Smooth muscle cell of the pulmonary artery (primary cell): ENCODE measurements around the gene OR5K4. TPM values are rescaled to one million over a fixed set of nuclear protein-coding genes. Genes with fewer than 3 reads are reported as not detected.

Experiments
- total RNA-seq: library from RNA; depleted of rRNA; stranded (reverse); fragments of >200 nt; gene quantifications from 2 replicates; pipeline ENCODE4 v1.2.3, GENCODE V29; 2014

The OR5K4 gene
- not detected in 2 replicates for total RNA-seq

GRCh38 chr3:98353554-98353953 lies at the start of gene OR5K4:
Gene OR5K4 (plus strand): TSS chr3:98353854. CDS start chr3:98353854, 0 bp downstream.

GRCh38 chr3:98390366-98390765 lies 36.7 kb downstream of the OR5K4 start, which contains the start of gene OR5K3:
Gene OR5K3 (plus strand): TSS chr3:98390666. CDS start chr3:98390666, 0 bp downstream.

Other genes with a start within 250 kb of the OR5K4 start
- gene OR5H1, start 223.1 kb upstream of the OR5K4 start, total RNA-seq: not detected in 2 replicates
- not detected in 2 replicates for gene OR5H14, start 206.4 kb upstream of the OR5K4 start, total RNA-seq
- not detected in 2 replicates for gene OR5H15, start 187.2 kb upstream of the OR5K4 start, total RNA-seq
- gene OR5H6, start 89.6 kb upstream of the OR5K4 start, total RNA-seq: not detected in 2 replicates
- gene OR5H2, start 71.3 kb upstream of the OR5K4 start, total RNA-seq: not detected in 2 replicates
- not detected in 2 replicates for gene OR5K3, start 36.8 kb downstream of the OR5K4 start, total RNA-seq
- not detected in 2 replicates for gene OR5K1, start 109.3 kb downstream of the OR5K4 start, total RNA-seq
- gene OR5K2, start 143.8 kb downstream of the OR5K4 start, total RNA-seq: not detected in 2 replicates
- 94.2 and 112 TPM in 2 replicates for gene CLDND1, start 169.0 kb downstream of the OR5K4 start, total RNA-seq
- gene GPR15, start 178.1 kb downstream of the OR5K4 start, total RNA-seq: not detected in 2 replicates
- 39.6 and 43.1 TPM in 2 replicates for gene CPOX, start 239.8 kb downstream of the OR5K4 start, total RNA-seq